PC-9 (cell line): ENCODE results near the gene BBIP1. TPM values are rescaled to one million over a fixed set of nuclear protein-coding genes. Genes with fewer than 3 reads are reported as not detected.

Experiments used
- BruUV-seq: library from RNA; stranded (reverse); fragments of 400-500 nt; replicated peaks from 2 replicates; lab custom pipeline; 2021; lab: Mats Ljungman, UMichigan
- CTCF ChIA-PET: fragments of 300-600 bp; sonication (Branson Sonifier 250); formaldehyde crosslinking; loops from one replicate; lab custom pipeline; 2022; ENCODE audit warnings: antibody characterized with exemption; lab: Charles Lee
- POLR2A ChIA-PET: fragments of 300-600 bp; sonication (Branson Sonifier 250); formaldehyde crosslinking; loops from one replicate; lab custom pipeline; 2022; ENCODE audit warnings: antibody characterized with exemption; ENCODE audit not compliant: unreplicated experiment; lab: Charles Lee
- DNase-seq, 2 experiments: peaks; one replicate each; pipeline versions ENCODE4 v3.0.0 to v3.0.0-alpha.2; 2015 to 2022; ENCODE audit warnings: mixed read lengths in 1 of 2
- H2AFZ ChIP-seq: fragments of 200-600 bp; sonication (generic); 2 replicates; pipeline ENCODE4 v1.8.1; 2017; ENCODE audit warnings: antibody characterized with exemption
- H3F3A ChIP-seq: fragments of 200-600 bp; sonication (generic); 2 replicates; pipeline ENCODE4 v1.8.1; 2017; ENCODE audit warnings: antibody characterized with exemption, mild to moderate bottlenecking, low read depth; ENCODE audit not compliant: insufficient read depth
- H3K27ac ChIP-seq: fragments of 200-600 bp; sonication (generic); 2 replicates; pipeline ENCODE4 v1.6.1; 2016; ENCODE audit warnings: mixed run types
- H3K27me3 ChIP-seq: fragments of 200-600 bp; sonication (generic); 2 replicates; pipeline ENCODE4 v1.6.1; 2016; ENCODE audit warnings: low read depth, mixed run types; ENCODE audit not compliant: insufficient read depth
- H3K36me3 ChIP-seq: fragments of 200-600 bp; sonication (generic); 2 replicates; pipeline ENCODE4 v1.6.1; 2016; ENCODE audit warnings: low read depth, mixed run types
- H3K4me1 ChIP-seq: fragments of 200-600 bp; sonication (generic); replicated peaks from 2 replicates; pipeline ENCODE4 v1.6.1; 2016; ENCODE audit warnings: mixed run types; ENCODE audit not compliant: insufficient read depth
- H3K4me2 ChIP-seq: fragments of 200-600 bp; sonication (generic); 2 replicates; pipeline ENCODE4 v1.6.1; 2017; ENCODE audit warnings: mixed run types
- H3K4me3 ChIP-seq: fragments of 200-600 bp; sonication (generic); 2 replicates; pipeline ENCODE4 v1.6.1; 2016; ENCODE audit warnings: mixed run types
- H3K79me2 ChIP-seq: fragments of 200-600 bp; sonication (generic); 2 replicates; pipeline ENCODE4 v1.6.1; 2017; ENCODE audit warnings: low read depth, mixed run types
- H3K9me2 ChIP-seq: fragments of 200-600 bp; sonication (generic); 2 replicates; pipeline ENCODE4 v1.8.1; 2017; ENCODE audit warnings: mild to moderate bottlenecking; ENCODE audit not compliant: insufficient read depth
- H3K9me3 ChIP-seq: fragments of 200-600 bp; sonication (generic); 2 replicates; pipeline ENCODE4 v1.8.1; 2016; ENCODE audit warnings: low read depth; ENCODE audit not compliant: insufficient read depth
- H4K20me1 ChIP-seq: fragments of 200-600 bp; sonication (generic); 2 replicates; pipeline ENCODE4 v1.8.1; 2017; ENCODE audit not compliant: insufficient read depth
- EZH2 ChIP-seq: fragments of 200-600 bp; sonication (generic); IDR thresholded peaks from 2 replicates; pipeline ENCODE4 v1.8.0; 2017; ENCODE audit warnings: antibody characterized with exemption, low read depth
- intact Hi-C: fragments of 100-400 bp; cut with micrococcal nuclease; formaldehyde crosslinking; loops from one replicate; pipeline ENCODE4 v1.10.0; 2022; ENCODE audit not compliant: unreplicated experiment
- total RNA-seq: library from RNA; stranded (reverse); gene quantifications from 2 replicates; pipeline ENCODE4 v1.2.3, GENCODE V29; 2021
- TF ChIP-seq, protein P1 (sequence below): fragments of 200-600 bp; sonication (generic); conservative IDR thresholded peaks from 2 replicates; pipeline ENCODE4 v1.6.1; 2017; ENCODE audit warnings: mixed run types, antibody characterized with exemption, mild to moderate bottlenecking, moderate library complexity

The BBIP1 gene
- total RNA-seq, 1 experiment from 2014 or later: 14.9 TPM

DNA sequence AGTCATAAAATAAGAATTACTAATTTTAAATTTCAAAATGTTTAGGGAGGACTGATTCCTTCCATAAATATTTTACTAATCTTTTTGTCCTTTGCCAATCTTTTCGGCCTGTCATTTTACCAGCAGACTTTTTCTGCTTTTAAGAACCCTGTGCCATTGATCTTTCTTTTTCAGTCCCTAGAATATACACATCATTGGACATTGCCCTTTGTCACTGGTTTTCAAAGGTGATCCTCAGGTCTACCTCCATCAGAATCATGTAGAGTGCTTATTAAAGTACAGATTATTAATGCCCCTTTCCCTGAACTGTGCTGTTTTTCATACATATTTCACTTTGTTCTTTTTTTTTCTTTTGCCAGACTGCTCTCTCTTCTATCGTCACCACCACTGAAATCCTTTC lies 44.2 kb upstream of the BBIP1 start:
- BruUV-seq: no TSS peak
- H3F3A ChIP-seq: no peaks in the 10 kb centered on the region
- no peaks in the 10 kb centered on the region for H3K4me1 ChIP-seq
- ChIA-PET CTCF (no interaction called here), POLR2A (no interaction called here)
- H3K27ac ChIP-seq: no peak overlapping the region
- DNase-seq: no peak
- intact Hi-C loops: no loop called here
- no peak overlapping the region for H2AFZ ChIP-seq
- no peaks in the 10 kb centered on the region for H4K20me1 ChIP-seq
- H3K9me3 ChIP-seq: no peaks in the 10 kb centered on the region
- no peaks in the 10 kb centered on the region for H3K9me2 ChIP-seq
- H3K36me3 ChIP-seq: no peaks in the 10 kb centered on the region
- no peak overlapping the region for H3K4me2 ChIP-seq
- TF ChIP-seq, protein P1, sequence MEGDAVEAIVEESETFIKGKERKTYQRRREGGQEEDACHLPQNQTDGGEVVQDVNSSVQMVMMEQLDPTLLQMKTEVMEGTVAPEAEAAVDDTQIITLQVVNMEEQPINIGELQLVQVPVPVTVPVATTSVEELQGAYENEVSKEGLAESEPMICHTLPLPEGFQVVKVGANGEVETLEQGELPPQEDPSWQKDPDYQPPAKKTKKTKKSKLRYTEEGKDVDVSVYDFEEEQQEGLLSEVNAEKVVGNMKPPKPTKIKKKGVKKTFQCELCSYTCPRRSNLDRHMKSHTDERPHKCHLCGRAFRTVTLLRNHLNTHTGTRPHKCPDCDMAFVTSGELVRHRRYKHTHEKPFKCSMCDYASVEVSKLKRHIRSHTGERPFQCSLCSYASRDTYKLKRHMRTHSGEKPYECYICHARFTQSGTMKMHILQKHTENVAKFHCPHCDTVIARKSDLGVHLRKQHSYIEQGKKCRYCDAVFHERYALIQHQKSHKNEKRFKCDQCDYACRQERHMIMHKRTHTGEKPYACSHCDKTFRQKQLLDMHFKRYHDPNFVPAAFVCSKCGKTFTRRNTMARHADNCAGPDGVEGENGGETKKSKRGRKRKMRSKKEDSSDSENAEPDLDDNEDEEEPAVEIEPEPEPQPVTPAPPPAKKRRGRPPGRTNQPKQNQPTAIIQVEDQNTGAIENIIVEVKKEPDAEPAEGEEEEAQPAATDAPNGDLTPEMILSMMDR: no peak
- no peak for TF ChIP-seq EZH2
- H3K4me3 ChIP-seq: no peak overlapping the region
- H3K27me3 ChIP-seq: no peaks in the 10 kb centered on the region
- H3K79me2 ChIP-seq: no peaks in the 10 kb centered on the region; the same call in 1 of the 2 replicates

DNA sequence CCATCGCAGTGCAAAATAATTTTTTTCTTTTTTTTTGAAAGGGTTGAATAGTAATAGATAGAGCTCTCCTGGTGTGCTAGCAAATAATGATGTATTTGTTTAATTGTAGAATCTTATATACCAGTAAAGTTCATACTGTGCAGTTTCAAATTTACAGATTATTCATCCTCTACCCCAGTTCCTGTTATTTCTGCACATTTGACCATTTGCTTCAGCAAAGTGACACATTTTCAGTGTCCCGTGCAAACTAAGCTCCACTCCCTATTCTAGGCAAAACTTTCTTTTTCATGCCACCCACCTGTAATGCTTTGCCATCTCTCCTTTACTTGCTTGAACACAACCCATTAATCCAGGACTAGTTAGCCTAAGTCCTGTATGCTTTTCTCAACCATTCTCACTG lies 43.5 kb upstream of the BBIP1 start:
- H3K27me3 ChIP-seq: no peaks in the 10 kb centered on the region
- H3K4me2 ChIP-seq: no peak overlapping the region
- H3F3A ChIP-seq: no peaks in the 10 kb centered on the region
- H3K9me3 ChIP-seq: no peaks in the 10 kb centered on the region
- intact Hi-C loops: no loop called here
- POLR2A ChIA-PET: no interaction called here
- no peaks in the 10 kb centered on the region for H4K20me1 ChIP-seq
- H3K4me3 ChIP-seq: no peak overlapping the region
- no peak for DNase-seq
- H3K79me2 ChIP-seq: no peaks in the 10 kb centered on the region; the same call in 1 of the 2 replicates
- H3K4me1 ChIP-seq: no peaks in the 10 kb centered on the region
- no peak overlapping the region for H2AFZ ChIP-seq
- no peaks in the 10 kb centered on the region for H3K36me3 ChIP-seq
- no peak for TF ChIP-seq EZH2
- TF ChIP-seq, protein P1: no peak
- no peaks in the 10 kb centered on the region for H3K9me2 ChIP-seq
- CTCF ChIA-PET: no interaction called here
- no TSS peak for BruUV-seq
- no peak overlapping the region for H3K27ac ChIP-seq

DNA sequence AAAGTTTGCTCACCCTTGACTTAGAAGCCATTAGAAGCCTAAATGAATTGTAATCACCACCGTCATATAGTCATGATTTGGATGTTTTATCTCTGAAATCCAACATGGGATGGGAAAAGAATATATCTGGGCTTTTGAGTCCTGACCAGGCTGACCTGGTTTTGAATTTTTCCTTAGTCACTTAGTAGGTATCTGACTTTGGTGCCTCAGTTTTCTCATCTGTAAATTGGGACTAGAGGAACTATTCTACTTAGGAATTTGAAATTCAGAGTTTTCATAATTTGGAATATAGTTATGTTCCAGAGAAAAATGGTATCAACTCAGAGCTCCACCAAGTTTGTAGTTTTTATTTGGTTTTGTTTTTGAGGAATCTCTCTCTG lies 41.3 kb upstream of the BBIP1 start:
- intact Hi-C loops: no loop called here

More for the DNA sequence above, 41.3 kb upstream of the BBIP1 start:
- no peak for DNase-seq
- BruUV-seq: no TSS peak
- Histone ChIP-seq H3K27ac (no peak overlapping the region), H3F3A (no peaks in the 10 kb centered on the region), H3K27me3 (no peaks in the 10 kb centered on the region), H3K4me1 (no peaks in the 10 kb centered on the region), H3K79me2 (no peaks in the 10 kb centered on the region; the same call in 1 of the 2 replicates), H3K4me2 (no peak overlapping the region), H3K9me3 (no peaks in the 10 kb centered on the region), H3K9me2 (no peaks in the 10 kb centered on the region), H3K36me3 (no peaks in the 10 kb centered on the region), H4K20me1 (no peaks in the 10 kb centered on the region), H2AFZ (no peak overlapping the region), H3K4me3 (no peak overlapping the region)
- ChIA-PET POLR2A (no interaction called here), CTCF (no interaction called here)
- TF ChIP-seq EZH2: no peak
- TF ChIP-seq, protein P1: no peak
